ENCODE results near the gene BUD31.

The BUD31 gene

GRCh38 chr7:99394188-99394502, 14.6 kb upstream of the BUD31 start:
- DNase-seq (ENCODE audit: low read depth), result no peak
- TF ChIP-seq CTCF (conservative IDR thresholded peaks at IDR 0.05; ENCODE audit: low read depth, low read length), result no peak
- H3K4me3 ChIP-seq (ENCODE audit: low read length), result no peak overlapping the region

GRCh38 chr7:99395616-99396327, 13.0 kb upstream of the BUD31 start:
- no peak for DNase-seq (ENCODE audit: low read depth)
- no peak for TF ChIP-seq CTCF (conservative IDR thresholded peaks at IDR 0.05; ENCODE audit: low read depth, low read length)
- no peak overlapping the region for H3K4me3 ChIP-seq (ENCODE audit: low read length)

- H3K4me3 ChIP-seq (ENCODE audit: low read length), result no peak overlapping the region
- TF ChIP-seq CTCF (conservative IDR thresholded peaks at IDR 0.05; ENCODE audit: low read depth, low read length), result no peak
- no peak for DNase-seq (ENCODE audit: low read depth)
Observed at GRCh38 chr7:99396418-99397296, 12.1 kb upstream of the BUD31 start.

- DNase-seq (ENCODE audit: low read depth), result no peak
- TF ChIP-seq CTCF (conservative IDR thresholded peaks at IDR 0.05; ENCODE audit: low read depth, low read length), result no peak
- no peak overlapping the region for H3K4me3 ChIP-seq (ENCODE audit: low read length)
Observed at GRCh38 chr7:99397297-99397983, 11.3 kb upstream of the BUD31 start.

GRCh38 chr7:99398891-99399445, 9.8 kb upstream of the BUD31 start:
- H3K4me3 ChIP-seq (ENCODE audit: low read length), result no peak overlapping the region
- TF ChIP-seq CTCF (conservative IDR thresholded peaks at IDR 0.05; ENCODE audit: low read depth, low read length), result no peak
- DNase-seq (ENCODE audit: low read depth), result no peak

GRCh38 chr7:99399597-99399996, 9.2 kb upstream of the BUD31 start:
- no peak for DNase-seq (ENCODE audit: low read depth)
- TF ChIP-seq CTCF (conservative IDR thresholded peaks at IDR 0.05; ENCODE audit: low read depth, low read length), result no peak
- H3K4me3 ChIP-seq (ENCODE audit: low read length), result no peak overlapping the region
